GM19351 (cell line): Measurements from ENCODE around the gene RHOBTB3.
"Not testable (repeated sequence)": the region's sequence is repeated elsewhere in the genome, so short reads cannot be mapped to it uniquely, and the experiment has no call there.

Source experiments
- ATAC-seq: cut with Tn5 transposase; IDR thresholded peaks from one replicate; pipeline ENCODE4 v1.9.1; 2021; ENCODE audit warnings: mild to moderate bottlenecking, moderate library complexity; ENCODE audit not compliant: unreplicated experiment

The RHOBTB3 gene

DNA sequence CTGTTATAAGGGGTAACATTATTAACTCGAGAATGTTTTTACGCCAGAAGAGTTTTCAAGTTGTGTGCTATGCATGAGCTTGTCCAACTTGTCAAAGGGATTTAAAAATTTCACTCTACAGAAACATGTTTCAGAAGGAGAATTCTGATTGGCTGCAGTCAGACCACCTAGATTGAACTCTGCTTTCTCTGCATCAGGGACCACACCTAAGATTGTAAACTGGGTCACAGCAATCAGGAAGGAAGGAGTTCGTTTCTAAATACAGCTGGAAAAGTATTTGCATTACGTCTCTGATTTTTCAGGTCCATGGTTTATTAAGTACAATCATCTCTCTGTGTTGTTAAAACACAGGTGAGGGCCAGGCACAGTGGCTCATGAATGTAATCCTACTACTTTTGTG is 85.6 kb downstream of the RHOBTB3 start:
- ATAC-seq = no peak

DNA sequence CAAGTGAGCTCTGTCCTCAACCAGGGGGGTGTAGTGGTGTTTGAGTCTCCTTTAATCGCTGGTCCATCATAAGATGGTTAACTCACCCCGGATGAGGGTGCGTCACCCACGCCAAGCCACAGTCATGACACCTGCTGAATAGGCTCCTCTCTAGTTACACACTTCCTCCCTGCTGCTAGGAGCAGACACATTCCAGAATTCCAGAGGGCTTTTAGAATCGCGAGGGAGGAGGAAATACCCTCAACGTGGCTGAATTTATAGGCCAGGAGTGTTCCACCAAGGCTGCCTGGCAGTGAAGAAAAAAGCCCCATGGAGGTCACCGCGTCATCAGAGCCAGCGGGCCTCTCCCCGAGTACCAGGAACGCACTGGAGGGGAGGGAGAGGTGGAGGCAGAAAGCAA is 86.3 kb downstream of the RHOBTB3 start:
- ATAC-seq = no peak

DNA sequence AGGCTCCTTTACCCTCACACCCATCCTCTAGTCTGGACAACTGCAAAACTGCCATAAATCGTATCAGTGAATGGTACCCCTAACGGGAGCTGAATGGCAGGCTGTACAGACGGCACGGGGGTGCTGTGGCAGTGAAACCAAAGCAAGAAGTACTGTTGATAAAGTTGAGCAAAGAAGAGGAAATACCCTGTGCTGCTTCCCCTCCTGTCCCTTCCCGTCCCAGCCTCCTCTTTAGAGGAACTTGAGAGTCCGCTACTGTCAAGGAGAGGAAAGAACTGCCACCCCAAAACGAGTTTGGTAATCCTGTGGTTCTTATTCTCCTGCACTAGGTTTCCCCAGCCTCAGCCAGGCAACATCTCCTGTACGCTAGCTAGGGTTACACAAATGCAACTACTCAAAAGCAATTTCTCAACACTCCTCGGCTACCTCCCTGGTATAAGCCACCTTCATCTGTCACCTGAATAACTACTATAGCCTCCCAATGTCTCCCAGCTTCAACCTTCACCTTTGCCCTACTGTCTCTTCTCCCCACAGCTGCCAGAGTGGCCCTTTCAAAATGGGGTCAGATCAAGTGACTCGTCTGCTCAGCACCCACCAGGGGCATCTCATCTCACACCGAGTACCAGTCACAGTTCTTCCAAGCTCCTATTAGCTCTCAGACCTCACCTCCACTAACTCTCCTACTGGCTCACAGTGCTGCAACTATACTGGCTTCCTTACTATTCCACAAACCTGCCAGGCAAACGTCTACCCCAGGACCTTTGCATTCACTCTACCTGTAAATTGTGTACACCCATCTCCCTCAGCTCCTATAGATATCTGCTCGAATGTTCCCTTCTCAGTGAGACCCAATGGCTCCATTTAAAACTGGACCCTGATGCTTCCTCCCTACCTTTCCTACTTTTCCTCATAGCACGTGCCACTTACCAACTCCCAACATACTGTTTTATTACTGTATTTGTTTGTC is 87.3 kb downstream of the RHOBTB3 start:
- ATAC-seq = no peak

DNA sequence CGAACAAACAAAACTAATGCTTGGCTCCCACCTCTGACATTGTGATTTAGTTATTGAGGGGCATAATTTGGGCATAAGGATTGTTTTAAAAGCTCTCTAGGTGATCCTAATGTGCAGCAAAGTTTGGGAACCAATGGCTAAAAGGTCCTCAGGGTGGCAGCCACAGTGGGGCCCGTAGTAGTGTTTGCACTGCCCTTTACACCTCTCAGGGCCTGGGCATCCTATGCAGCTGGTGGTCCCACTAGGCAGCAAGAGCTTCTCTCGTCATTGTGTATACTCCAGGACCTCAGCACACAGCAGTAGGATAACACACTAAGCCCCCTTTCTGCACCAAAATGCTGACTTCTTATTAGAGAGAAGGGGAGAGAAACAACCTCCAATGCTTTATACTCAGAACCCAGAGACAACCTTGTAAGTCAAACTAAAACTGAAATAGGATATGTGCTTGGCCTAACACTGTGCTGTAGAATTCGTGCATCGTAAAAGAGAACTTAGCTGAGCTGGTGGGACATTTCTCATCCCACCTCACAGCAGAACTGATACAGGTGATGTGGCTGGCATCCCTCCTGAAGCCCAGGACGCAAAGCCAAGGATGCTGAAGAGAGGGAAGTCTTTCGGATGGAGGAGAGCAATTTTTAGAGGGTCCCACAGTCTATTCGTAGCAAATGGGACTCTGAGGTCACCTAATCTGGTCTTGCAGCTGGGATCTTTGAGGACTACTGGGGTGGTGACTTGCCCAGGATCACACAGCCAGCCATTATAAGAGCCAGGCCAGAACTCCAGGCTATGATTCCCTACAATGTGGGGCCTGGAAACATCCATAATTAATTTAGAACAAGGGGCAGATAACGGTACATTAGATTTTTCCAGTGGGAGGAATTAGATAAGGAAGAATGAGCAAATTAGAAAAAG is 90.2 kb downstream of the RHOBTB3 start:
- peak; percentile 34 for ATAC-seq

DNA sequence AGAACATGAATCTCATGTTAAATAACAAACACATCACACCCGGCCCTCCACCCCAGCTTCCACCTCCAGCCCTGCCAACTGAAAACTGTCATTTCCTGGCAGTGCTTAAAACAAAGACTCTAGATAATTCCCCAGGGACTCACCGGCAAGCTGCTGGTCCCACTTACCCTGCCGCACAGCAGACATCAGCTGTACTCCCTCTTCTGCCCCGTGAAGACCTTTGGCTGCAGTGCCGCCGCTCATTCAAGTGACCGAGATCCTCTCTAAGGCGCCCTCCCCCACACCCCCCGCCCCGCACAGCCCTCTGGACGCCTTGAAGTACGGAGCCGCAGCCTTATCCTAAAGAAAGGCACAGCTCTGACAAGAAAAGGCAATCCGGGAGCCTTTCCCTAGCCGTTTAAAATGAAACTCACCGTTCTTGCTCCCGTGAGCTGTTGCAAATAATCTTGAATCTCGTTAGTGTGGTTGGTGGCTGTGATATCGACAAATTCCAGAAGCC is 91.0 kb downstream of the RHOBTB3 start:
- peak; percentile 19 for ATAC-seq

DNA sequence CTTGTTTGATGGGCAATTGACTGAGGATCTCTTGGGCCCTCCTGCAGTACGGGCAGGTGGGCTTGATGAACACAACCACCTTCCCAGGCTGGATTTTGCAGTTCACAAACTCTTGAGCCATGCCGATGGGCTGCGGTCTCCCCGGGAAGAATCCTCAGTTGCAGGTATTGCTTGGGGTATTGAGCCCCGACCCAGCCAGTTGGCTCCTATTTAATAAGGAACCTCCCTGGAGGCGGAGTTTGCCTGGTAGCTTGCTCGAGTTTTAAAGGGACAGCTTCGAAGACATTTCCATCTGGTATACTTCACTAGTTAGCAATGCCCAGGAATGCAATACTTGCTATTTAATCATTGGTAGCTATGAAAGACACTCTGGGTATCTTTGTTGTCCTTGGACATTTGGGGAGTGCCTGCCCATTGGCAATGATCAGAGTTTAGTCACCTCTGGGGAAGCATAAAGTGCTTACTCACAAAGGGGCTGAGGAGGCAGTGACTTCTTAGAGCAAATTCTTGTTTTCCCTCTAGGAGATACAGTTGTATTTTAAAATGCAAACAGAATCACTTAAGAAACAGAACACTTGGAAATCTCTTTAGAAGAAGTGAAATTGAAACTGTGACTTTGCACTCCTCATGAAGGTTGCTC is 91.5 kb downstream of the RHOBTB3 start, which contains the start of gene GLRX:
Gene GLRX (minus strand): TSS at position 185 of the 640 bp plus-strand sequence. CDS start 64 bp downstream, at position 121.
- peak; percentile 37 for ATAC-seq

DNA sequence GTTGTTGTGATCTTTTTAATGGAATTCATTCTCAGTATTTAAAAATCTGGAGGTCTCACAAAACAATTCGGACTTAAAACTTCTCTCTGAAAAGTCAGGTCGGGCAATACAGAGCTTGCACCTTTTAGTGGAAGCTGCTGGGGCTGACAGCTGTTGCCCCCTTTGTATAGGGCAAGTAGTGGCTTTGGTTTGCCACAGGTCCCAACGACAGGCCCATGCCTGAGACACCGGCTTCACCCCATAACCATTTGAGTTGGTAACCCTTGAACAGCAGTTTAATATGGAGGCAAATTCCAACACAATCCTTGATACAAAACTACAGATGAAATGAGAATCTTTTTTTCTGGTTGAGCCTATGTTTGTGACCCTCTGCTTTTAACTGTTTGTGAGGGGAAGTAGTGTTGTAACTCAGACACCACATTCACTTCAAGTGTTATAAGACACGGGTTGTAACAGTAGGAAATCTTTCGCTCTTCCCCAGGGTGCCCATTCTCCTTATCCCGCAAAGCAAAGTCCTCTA is 92.1 kb downstream of the RHOBTB3 start:
- no peak for ATAC-seq

DNA sequence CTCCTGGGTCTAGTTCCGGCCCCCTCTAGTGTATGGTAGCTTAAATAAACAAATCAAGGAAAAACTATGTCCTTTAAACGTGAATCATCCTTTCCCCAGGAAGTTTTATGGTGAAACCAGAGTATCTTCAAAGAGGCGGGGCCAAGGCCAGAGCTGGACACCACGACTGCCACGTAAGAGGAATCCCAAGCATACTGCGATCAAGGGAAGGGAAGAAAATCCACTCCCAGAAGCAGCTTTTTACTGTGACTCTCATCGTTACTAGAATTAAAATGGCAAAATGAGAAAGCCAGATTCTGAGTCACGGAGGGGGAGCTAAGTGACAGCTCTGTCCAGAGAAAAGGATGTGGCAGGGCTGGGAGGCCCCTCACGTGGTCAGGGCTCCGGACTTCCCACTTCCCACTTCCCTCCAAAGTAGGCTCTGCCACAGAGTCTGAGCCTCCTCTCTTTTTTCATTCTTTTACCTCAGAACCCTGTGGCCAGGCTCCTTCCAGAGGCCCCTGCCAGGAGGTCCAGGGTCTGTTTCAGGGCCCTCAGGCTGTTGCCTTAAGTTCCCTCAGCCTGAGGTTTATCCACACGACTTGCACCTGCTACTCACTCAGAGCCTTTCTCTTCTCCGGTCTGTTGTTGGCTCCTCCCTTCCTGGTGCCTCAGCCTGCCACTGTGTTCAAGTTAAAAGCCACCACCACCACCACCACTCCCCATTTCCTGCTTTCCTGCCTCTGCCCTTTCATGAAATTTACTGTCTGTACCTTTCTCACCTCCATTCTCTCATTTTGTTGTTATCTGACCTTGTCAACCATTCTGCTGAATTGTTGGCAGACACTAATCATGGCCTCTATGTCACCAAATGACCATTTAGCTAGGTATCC is 92.8 kb downstream of the RHOBTB3 start:
- ATAC-seq = peak; percentile 50

DNA sequence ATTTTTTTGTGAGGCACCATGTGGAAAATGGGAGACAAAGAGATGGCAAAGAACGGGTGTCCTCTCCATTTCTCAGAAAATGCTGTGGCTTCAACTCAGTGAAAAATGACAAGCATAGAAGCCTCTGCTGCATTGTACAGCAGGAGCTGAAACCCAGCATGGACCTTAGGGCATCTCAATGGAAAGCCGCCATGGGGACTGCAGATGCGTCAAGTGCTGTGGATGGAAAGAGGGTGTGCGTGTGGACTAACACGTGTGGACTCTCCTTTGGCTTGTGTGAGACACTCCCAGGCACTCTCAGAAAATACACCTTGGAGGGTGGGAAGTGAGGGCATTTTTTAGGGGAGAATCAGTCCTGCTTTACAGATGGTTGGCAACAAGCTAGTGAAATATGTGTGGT is 93.6 kb downstream of the RHOBTB3 start:
- ATAC-seq = no peak

DNA sequence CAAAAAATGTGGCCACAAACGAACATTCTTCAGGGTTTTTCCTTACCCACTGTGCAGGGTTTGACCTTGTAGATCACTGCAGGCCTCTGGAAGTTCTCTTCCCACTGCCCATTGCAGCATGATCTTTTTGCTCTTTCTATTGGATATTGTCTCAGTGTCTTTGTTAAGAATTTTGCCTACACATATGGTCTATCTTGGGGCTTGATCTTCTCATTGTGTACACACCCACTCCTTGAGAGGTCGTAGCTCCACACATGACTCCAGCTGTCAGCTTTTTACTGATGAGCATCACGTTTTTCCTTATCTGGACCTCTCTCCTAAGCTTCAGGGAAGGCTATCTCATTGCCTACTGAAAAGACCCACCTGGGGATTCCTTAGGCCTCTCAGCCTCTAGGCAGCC is 94.4 kb downstream of the RHOBTB3 start:
- ATAC-seq = no peak

DNA sequence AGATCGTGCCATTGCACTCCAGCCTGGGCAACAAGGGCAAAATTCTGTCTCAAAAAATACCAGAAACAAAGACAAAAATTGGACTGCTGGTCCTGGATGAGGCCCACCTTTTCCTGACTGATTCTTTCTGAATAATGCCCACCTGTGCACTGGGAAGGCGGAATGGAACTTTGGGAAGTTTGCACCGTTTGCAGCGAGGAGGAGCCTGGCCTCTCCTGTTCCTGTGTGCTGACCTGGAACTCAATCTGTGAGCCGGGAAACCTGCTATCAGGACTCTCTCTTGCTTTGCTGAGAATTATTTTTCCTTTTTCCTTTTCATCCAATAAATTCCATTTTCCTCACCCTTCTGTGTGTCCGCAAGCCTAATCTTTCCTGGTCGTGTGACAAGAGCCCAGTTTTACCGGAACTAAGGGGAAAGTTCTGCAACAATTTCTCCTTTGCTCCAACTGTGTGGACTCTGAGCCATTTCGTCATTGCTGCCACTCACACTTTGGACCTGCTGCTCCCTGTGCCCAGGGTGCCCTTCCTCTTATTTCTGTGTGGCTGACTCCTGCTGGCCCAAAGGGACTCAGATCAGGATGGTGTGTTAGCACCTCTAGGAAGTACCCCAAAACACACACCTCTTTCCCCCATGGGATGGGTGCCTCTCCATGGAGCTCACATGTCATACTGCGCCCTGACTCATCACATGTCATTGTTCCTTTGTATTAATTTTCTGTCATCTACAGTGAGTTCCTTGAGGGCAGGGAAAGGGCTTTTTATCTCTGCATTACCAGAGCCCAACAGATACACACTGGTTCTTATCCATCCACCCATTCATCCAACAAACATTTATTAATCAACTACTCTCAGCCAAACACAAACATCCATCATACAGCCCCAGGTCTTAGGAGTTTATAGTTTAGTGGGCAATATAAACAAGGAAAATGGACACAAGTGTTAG is 96.1 kb downstream of the RHOBTB3 start:
- no peak for ATAC-seq

DNA sequence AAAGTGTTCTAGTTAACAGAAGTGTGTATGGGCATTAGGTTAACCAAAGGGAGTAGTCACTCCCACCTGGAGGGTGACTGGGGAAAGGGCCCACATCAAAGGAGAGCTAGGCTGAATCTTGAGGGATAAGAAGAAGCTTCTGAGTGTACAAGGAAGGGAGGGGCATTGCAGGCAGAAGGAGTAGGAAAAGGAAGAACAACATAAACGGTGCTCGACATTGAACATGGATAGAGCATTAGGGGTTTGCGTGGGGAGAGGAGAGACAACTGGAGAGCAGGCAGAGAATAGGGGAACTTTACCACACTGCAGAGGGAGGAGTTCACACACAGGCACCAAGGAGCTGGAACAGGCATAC is 96.7 kb downstream of the RHOBTB3 start:
- no peak for ATAC-seq

DNA sequence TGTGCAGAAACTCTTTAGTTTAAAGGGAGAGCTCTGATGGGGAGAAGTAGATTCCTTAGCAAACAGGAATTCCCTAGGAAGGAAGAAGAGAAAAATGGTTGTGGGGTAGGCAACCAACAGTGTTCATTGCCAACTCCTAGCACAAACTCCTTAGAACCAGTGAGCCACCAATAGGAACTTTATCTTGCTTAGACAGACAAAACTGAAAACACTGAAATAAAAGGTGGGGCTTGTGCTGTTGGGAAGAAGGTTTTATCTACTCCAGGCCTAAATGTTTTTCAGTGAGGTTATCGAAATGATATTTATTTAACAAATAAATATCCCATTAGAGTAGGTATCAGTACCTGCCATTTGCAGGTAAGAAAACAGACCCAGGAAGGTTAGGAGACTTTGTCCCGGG is 99.1 kb downstream of the RHOBTB3 start:
- no peak for ATAC-seq

DNA sequence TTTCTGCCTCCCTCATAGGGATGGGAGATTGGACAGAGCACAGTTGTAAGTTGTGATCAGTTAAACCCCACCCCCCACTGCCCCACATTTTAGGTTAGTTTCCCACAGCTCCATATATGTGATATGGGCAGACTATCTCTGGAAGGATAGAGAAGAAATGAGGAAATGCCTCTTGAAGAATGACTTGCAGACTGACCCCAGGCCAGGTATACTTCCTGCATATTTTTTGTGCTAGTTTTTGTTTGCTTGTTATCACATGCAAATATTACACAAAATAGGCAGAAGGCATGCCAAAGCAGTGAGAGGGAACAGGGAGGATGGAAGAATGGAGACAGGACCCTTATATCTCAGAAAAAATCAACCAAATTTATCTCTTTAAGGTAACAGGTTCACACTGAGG is 101.5 kb downstream of the RHOBTB3 start:
- no peak for ATAC-seq

DNA sequence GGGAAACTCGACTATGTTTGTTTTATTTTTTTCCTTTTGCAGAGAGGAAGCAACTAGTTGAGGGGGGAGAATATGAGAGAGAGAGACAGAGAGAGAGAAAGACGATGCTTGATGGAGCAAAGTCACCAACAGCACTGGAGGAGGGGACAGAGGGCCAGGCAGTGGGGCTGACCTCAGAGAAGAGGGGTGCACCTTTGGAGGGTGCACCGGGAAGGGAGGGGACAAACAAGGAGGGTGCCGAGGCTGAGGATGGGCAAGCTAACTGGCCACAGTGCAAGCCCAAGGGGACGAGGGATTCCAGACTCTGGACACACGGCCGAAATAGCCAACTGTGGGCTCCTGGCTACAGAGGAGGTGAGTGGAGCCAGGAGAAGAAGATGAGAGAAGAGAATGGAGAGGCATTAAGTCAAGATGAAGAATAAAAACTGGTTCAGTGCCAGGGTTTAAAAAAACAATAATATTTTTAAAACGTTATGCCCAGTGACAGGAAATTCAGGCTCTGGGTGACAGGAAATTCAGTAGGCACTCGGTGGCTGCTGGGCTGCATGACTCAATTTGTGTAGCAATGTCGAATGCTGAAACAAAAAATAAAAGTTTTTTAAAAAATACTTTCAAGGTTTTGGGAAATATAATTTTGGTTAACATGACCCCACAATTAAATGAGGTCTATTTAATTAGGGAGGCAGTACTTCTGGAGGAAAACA is 104.7 kb downstream of the RHOBTB3 start:
- ATAC-seq = no peak

DNA sequence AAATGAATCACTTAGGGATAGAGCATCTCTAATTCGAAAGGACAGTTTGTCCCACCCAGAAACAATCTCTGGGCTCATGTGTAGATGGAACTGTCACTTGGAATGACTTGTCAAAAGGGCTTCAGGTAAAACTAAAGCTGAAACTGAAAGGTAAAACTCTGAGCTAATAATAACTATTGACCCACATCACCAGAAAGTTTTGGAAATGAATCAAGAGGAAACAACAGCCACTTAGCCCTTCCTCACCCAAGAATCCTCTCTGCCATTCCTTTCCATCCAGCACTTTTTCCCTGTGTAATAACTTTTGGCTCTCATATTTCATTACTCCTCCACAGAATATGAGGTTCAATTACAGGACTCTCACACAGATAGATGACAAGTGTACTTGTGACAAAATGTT is 105.4 kb downstream of the RHOBTB3 start:
- no peak for ATAC-seq

DNA sequence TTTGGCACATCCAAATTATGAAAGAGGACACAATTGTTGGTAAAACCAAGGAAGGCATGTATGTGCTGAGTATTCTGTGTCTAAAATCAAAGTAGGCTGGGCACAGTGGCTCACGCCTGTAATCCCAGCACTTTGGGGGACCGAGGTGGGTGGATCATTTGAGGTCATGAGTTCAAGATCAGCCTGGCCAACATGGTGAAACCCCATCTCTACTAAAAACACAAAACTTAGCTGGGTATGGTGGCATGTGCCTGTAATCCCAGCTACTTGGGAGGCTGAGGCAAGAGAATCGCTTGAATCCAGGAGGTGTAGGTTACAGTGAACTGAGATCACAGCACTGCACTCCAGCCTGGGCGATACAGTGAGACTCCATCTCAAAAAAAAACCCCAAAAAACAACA is 105.8 kb downstream of the RHOBTB3 start:
- ATAC-seq = not testable (repeated sequence)

DNA sequence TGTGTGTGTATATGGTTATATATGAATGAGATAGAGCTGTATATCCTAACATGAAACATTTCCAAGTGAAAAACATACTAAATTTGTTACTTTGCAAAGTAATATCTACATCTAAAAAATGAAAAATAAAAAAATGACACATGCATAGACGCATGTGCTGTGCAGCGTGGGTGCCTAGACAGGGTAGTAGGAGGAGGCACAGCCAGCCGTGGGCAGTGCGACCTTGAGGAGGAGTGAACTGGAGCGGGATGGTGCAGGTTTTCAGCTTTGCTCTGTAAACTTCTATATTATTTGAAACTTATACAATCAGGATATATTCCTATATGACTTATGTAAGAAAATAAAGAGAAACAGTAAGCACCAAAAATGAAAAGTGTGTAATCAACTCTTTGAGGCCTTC is 106.4 kb downstream of the RHOBTB3 start:
- ATAC-seq = no peak
